Mesenteric fat pad (tissue), 1 donor: ENCODE measurements around the gene WFDC10B. TPM values are rescaled to one million over a fixed set of nuclear protein-coding genes. Genes with fewer than 3 reads are reported as not detected.
"Not testable (repeated sequence)": the region's sequence is repeated elsewhere in the genome, so short reads cannot be mapped to it uniquely, and the experiment has no call there.

Experiments
- DNase-seq: peaks from one replicate; pipeline ENCODE4 v3.0.0-alpha.2; 2020; ENCODE audit warnings: low spot score
- microRNA-seq: library from miRNA; unstranded; fragments of <30 nt; microRNA quantifications from one replicate; pipeline ENCODE4 v1.2.0, GENCODE V29; 2020; ENCODE audit warnings: borderline number of aligned reads
- total RNA-seq: library from RNA; stranded (reverse); fragmentation: NEBNext Ultra II Directional; extraction: Animal tissue kit (Norgen Biotek cat#: 25700); gene quantifications from one replicate; pipeline ENCODE4 v1.2.1, GENCODE V29; 2021
- donor health status: DM: yes; HTN: yes; CAD: no.

WFDC10B gene
- total RNA-seq, 1 donor from 2014 or later: not detected

DNA sequence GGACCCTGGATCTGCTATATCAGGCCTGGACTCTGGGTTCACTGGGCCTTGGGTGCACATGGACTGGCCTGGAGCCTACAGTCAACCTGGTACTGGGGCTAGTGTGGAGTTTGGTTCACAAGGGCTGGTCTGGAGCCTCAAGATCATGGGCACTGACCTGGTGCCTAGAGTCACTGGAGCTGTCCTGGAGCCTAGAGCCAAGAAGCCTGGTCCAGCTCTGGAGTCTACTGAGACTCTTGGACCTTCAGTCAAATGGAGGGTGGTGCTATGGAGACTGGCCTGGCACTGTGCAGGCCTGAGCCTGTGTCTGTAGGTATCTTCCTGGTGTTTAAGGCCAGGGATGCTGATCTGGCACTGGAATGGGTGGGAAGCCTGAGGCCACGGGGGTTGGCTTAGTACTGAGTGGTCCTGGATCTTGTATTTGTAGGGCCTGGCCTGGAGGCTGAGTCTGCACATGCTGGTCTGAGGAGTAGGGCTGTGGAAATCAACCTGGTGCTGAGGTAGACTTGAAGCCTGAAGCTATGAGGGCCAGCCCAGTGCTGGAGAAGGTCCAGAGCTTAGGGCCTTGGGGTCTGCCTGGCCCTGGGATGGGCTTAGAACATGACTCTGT lies 57.3 kb downstream of the WFDC10B start:
- DNase-seq: no peak

DNA sequence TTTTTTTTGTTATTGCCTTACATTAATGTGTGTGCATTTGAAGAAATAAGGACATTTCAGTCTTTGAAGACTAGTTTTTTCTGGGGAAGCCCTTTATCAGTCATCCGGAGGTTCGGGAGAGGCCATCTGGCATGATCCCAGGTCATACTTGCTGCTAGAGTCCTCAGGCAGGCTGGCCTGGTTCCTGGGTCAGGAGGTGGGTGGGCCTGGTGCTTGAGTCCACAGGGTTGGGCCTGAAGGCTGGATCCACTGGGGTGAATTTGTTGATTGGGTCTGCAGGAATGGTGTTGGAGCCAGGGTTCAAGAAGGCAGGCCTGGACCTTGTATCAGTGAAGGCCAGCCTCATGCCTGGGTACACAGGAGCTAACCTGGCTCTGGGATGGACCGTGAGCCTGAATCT lies 57.9 kb downstream of the WFDC10B start:
- no peak for DNase-seq

DNA sequence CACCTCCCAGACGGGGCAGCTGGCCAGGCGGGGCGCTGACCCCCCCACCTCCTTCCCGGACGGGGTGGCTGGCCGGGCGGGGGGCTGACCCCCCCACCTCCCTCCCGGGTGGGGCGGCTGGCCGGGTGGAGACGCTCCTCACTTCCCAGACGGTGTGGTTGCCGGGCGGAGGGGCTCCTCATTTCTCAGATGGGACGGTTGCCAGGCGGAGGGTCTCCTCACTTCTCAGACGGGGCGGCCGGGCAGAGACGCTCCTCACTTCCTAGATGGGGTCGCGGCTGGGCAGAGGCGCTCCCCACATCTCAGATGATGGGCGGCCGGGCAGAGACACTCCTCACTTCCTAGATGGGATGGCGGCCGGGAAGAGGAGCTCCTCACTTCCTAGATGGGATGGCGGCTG lies 59.0 kb downstream of the WFDC10B start:
- not testable (repeated sequence) for DNase-seq

DNA sequence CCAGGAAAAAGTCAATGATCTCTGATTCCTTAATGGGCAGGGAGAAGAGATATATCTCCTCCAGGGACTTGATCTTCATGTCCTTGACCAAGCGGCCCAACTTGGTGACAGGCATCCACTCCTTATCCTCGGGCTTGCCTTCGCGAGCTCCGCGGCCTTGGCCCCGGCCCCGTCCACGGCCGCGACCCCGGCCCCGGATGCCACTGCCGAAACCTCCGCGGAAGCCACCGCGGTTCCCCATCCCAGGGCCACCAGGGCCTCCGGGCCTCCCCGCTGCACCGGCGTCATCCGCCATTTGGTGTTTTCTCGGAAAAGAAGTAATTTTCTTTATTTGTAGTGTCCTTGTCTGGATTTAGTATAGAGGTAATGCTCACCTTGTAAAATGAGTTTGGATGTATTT lies 63.7 kb downstream of the WFDC10B start:
- not testable (repeated sequence) for DNase-seq

DNA sequence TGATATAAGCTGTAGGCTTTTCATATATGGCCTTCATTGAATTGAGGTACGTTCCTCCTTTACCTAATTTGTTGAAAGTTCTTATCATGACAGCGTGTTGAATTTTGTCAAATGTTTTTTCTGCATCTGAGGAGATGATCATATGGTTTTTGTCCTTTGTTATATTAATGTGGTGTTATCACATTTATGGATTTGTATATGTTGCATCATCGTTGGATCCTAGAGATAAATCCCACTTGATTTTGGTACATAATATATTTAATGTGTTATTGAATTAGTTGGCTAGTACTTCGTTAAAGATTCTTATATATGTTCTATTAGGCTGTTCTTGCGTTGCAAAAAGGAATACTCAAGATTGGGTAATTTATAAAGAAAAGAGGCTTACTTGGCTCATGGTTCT lies 65.1 kb downstream of the WFDC10B start:
- no peak for DNase-seq

DNA sequence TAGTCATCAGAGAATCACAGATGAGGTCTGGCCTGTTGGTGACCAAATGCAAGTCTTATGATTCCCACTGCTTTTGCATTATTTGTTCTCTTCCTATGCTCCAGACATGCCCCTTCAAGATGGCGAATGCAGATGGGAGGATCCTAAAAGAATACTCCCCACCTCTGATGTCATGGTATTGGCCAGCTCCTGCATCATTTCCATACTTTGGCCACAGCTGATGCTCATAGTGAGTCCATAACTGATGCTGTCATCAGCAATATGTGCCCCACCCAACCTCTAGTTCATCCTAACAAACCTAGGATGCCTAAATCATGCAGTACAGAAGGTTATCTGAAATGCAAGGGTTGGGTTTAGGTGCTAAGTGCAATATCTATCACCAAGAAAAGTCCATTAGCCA lies 68.3 kb downstream of the WFDC10B start:
- no peak for DNase-seq

Small RNAs within 50 kb of the gene (microRNA-seq; reads per million reads assigned to microRNA genes)
- not detected for gene MIR3617

Other genes starting within 250 kb of the WFDC10B start
- not detected for gene WFDC2, start 235.3 kb downstream of the WFDC10B start, total RNA-seq
- gene SPINT3, start 189.4 kb downstream of the WFDC10B start, total RNA-seq: not detected
- not detected for gene WFDC6, start 165.5 kb downstream of the WFDC10B start, total RNA-seq
- gene EPPIN, start 157.6 kb downstream of the WFDC10B start, total RNA-seq: not detected
- not detected for gene WFDC8, start 125.7 kb downstream of the WFDC10B start, total RNA-seq
- not detected for gene WFDC10A, start 75.3 kb downstream of the WFDC10B start, total RNA-seq
- gene WFDC9, start 73.7 kb downstream of the WFDC10B start, total RNA-seq: not detected
- gene WFDC11, start 34.8 kb downstream of the WFDC10B start, total RNA-seq: not detected
- gene WFDC13, start 3.0 kb downstream of the WFDC10B start, total RNA-seq: not detected
- not detected for gene SPINT4, start 17.3 kb upstream of the WFDC10B start, total RNA-seq
- 0.58 TPM for gene WFDC3, start 86.9 kb upstream of the WFDC10B start, total RNA-seq
- 21.8 TPM for gene DNTTIP1, start 86.9 kb upstream of the WFDC10B start, total RNA-seq
- gene UBE2C, start 107.6 kb upstream of the WFDC10B start, total RNA-seq: not detected
- gene TNNC2, start 122.3 kb upstream of the WFDC10B start, total RNA-seq: 0.74 TPM
- 46.7 TPM for gene SNX21, start 128.8 kb upstream of the WFDC10B start, total RNA-seq
- gene ACOT8, start 152.4 kb upstream of the WFDC10B start, total RNA-seq: 14.9 TPM
- gene ZSWIM3, start 152.6 kb upstream of the WFDC10B start, total RNA-seq: 2.2 TPM
- 10.0 TPM for gene ZSWIM1, start 176.2 kb upstream of the WFDC10B start, total RNA-seq
- 4.0 TPM for gene SPATA25, start 182.6 kb upstream of the WFDC10B start, total RNA-seq
- 17.0 TPM for gene NEURL2, start 186.2 kb upstream of the WFDC10B start, total RNA-seq
- gene CTSA, start 186.3 kb upstream of the WFDC10B start, total RNA-seq: 160 TPM
- 373 TPM for gene PLTP, start 207.1 kb upstream of the WFDC10B start, total RNA-seq
- gene PCIF1, start 229.7 kb upstream of the WFDC10B start, total RNA-seq: 27.1 TPM